Transverse colon (tissue), 4 donors: ENCODE measurements around the gene DPY19L2.
"Not testable (repeated sequence)": the region's sequence is repeated elsewhere in the genome, so short reads cannot be mapped to it uniquely, and the experiment has no call there.

ENCODE experiments used
- CTCF ChIP-seq, 5 experiments: fragments of 200-600 bp in 3 of 5; fragments of 450-650 bp in 2 of 5; sonication (generic) in 3 of 5; IDR thresholded peaks; 1 replicate in 2 of 5; 2 replicates in 3 of 5; pipeline ENCODE4 v1.5.1; 2016 to 2017; ENCODE audit warnings: antibody characterized with exemption in 5 of 5, inconsistent platforms in 3 of 5, mild to moderate bottlenecking in 2 of 5, moderate library complexity in 1 of 5
- EP300 ChIP-seq: sonication (generic); formaldehyde crosslinking; IDR thresholded peaks from one replicate; pipeline ENCODE4 v1.6.1; 2017; ENCODE audit warnings: antibody characterized with exemption, low read depth
- POLR2A ChIP-seq: fragments of 450-650 bp; IDR thresholded peaks from one replicate; pipeline ENCODE4 v1.6.1; 2016; ENCODE audit warnings: antibody characterized with exemption, mild to moderate bottlenecking, moderate library complexity
- POLR2AphosphoS5 ChIP-seq, 3 donors: sonication (generic); formaldehyde crosslinking; IDR thresholded peaks; one replicate each; pipeline ENCODE4 v1.6.1; 2016; ENCODE audit warnings: antibody characterized with exemption in 3 of 3

- TF ChIP-seq CTCF (IDR thresholded peaks at IDR 0.05); POLR2A; EP300; POLR2AphosphoS5 (IDR thresholded peaks at IDR 0.05): not testable (repeated sequence)
These were observed 44.2 kb upstream of the DPY19L2 start for GRCh38 chr12:63712376-63712974.
